Right renal cortex interstitium (tissue), 3 donors: ENCODE data around the gene CRLF1. TPM values are rescaled to one million over a fixed set of nuclear protein-coding genes. Genes with fewer than 3 reads are reported as not detected.
A peak's percentile ranks its signal among the peaks of the same experiment; 100 is the strongest.

Experiments
- DNase-seq, 3 donors: peaks; one replicate each; pipeline ENCODE4 v3.0.0-alpha.2; 2013; ENCODE audit warnings: low read depth in 3 of 3, low spot score in 2 of 3
- polyA plus RNA-seq, 3 donors: library from polyadenylated mRNA; unstranded; fragments of 120-200 nt; gene quantifications; one replicate each; pipeline ENCODE4 v1.2.1, GENCODE V29; 2013; ENCODE audit not compliant: insufficient read length in 3 of 3

Gene CRLF1
- polyA plus RNA-seq, 3 donors = 2.7 to 3.5 (median 3.2) TPM

DNA sequence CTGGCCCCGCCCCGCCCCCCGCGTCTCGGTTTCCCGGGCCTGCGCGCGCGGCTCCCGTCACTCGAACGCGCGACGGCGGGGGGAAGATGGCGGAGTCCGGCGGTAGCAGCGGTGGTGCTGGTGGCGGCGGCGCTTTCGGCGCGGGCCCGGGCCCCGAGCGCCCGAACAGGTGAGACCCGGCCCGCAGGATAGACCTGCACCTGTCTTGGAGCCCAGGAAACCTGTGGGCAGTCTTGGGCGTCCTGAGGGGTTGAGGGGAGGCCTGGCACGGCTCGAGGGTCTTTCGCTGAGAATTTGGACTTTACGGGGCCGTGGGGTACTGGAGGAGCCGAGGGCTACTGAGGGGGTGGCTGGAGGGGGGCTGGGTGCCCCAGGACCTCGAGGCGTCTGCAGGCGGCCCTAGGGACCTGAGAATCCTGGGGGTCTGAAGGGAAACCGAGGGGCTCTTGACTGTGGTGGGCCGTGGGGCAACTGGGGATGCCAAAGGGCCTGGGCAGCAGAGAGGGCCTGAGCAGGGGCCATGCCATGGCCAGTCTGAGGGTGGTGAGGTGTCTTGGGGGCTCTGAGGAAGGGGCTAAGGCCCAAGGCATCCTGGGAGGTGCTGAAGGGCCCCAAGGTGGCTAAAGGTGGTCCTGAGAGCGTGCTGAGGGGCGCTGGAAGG lies 30.5 kb upstream of the CRLF1 start, which contains the start of gene KLHL26:
Gene KLHL26, plus strand, starts transcription at position 60 of the 661 bp plus-strand sequence. Its CDS starts 27 bp downstream, at position 87.
- no peak for DNase-seq

DNA sequence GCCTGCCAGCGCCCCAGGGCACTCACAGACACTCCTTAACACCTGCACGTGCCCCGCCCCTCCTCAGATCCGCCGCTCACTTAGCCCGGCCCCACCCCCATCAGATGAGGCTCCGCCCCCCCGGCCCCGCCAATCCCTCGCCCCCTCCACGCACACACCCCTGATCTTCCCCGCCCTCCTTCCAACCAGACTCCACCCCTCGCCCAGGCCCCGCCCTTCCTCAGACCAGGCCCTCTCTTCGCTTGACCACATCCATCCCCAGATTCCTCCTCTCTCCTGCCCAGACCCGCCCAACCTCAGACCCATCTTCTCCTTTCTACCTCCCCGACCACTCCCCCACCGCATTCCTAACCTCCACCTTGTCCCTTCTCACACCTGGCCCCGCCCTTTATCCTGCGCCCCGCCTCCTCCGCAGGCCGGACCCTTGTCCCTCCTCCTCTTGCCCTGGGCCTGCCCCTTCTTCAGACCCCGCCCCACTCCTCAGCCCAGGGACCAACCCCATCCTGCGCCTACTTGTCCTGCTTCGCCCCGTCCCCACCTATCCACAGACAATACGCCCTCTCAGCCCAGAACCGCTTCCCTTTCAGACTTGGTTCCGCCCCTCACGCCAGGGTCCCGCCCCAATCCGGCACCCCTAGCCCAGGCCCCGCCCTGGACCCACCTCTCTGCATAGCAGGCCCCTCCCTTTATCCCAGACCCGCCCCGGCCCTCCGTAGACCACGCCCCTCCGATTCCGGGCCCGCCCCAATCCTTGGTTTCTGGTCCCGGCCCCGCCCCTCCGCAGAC lies 29.8 kb upstream of the CRLF1 start:
- peak in 2 of 3 donors; percentile 80 to 85 for DNase-seq

DNA sequence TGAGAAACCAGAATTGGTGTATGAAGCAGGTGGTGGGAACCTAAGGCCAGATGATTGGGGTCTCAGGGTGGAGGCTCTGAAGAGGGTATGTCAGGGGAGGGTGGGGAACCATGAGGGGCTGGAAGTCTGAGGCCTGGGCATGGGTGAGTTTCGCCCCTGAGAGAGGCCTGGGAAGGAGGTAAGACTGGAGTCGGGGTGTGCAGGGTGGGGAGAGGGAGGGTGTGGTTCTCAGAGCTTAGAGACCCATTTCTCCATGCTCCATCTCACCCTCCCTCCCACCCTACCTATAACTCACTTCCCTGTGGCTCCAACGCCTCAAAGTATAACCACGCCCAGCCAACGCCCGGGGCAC lies 29.2 kb upstream of the CRLF1 start:
- DNase-seq = no peak

DNA sequence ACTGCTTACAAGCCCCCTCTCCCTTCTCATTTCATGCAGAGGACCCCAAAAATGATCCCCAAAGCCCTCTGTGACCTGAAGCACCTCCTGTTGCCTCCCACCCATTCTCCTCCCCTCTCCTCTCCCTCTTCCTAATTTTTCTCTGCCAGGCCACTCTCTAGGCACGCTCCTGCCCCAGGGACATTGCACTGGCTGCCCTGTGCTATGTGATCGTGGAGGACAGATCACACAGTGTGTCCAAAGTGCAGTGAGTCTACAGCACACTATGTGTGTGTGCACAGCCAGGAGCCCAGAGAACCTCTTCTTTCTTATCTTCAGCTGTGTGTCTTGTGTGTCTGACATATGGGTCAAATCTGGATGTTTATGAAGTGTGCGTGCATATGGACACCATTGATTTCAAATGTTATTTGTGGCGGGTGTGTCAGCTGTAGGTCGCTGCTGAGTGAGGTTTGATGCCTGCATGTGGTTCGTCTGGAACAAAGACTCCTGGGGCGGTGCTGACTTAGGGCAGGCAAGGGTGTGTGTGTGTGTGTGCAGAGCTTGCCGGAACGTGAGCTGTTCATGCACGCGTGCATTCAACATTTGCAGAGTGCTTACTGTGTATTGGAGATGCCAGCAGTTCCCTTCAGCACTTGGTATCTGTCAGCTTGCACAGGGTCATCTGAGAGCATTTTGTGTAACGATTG lies 28.2 kb upstream of the CRLF1 start:
- no peak for DNase-seq

DNA sequence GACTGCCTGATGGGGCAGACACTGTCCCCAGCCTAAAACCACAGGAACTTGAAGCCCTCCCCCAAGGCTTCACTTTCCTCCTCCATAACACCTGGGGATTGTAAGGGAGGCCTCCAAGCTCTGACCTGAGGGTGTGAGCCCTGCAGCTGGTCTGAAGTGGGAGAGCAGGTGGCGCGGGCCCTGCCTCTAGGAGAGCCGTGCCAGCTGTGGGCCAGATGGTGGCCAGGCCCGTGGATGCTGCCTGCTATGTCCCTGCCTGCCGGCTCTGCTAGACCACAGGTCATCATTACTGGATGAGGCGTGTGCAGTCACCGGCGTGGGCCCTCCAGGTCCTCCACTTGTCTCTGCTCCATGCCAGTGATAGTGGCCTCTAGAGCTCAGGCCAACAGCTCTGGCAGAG lies 26.7 kb upstream of the CRLF1 start:
- DNase-seq = no peak

DNA sequence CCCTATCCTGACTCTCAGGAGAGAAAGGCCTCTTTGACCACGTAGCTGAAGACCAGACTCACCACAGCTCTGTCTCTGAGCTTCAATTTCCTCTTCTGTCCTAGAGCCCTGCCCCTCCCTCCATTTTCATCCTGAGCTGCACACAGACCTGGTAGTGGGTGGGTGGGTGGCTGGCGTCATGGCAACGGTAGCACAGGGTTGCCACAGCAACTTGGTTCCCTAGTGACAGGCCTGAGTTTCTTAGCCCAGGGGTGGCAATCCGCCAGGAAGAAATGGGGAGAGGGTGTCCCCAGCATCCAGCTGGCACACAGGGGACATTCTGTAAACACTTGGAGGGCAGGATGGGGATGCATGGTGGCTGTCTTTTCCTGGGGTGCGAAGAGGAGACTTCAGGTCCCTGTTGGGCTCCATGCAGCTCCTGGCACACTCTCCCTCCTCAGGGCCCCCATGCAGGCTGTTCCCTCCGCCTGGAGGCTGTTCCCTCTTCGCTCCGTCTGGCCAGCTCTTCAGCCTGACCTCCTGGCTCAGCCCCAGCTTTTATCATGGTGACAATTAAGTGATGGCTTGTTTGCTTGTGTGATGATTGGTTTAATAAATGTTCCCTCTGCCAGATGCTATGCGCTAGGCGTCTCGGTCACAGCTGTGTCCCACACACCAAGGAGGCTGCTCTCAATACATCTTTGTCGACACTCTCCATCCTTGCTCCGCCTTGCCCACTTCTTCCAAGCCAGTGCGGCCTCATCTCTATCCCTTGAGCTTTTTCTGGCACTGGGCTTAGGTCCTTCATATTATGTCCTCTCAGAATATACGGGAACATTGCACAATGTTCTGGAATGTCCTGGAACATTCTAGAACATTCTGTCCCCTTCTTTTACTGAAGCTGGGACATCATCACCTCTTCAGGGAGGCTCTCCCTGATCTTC lies 22.8 kb upstream of the CRLF1 start:
- DNase-seq = no peak

DNA sequence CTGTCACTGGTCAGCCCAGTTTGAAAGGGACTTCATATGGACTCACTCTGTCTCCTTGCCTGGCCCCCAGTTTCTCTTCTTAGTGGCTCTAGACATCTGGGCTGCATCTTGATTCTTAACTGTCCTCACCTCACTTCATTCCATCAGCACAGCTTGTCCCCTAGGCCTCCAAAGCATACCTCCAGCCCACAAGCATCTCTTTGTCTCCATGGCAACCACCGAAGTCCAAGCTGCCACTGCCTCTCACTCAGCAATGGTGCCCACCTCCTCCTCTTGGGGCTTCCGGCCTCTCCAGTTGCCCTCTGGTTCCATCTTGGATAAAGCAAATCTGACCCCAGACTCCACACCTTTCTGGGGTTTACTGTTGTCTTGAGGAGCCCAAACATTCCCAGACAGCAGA lies 20.3 kb upstream of the CRLF1 start:
- DNase-seq = no peak

DNA sequence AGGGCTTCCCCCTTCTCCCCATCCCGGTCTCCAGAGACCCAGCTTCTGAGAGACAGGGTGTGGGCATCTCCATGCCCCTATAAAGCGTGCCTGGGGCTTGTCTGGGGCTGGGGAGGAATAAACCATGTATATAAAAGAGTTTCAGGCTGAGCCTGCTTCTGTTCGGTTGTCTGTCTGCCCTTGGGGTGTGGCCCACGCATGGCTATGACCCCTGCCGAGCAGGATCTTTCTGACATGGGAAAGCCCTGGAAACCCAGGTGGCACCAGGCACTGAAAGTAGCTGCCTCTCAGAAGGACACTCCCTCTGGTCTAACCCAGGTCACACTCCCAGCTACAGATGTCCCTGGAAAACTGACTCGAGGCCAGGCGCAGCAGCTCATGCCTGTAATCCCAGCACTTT lies 14.3 kb upstream of the CRLF1 start:
- no peak for DNase-seq

DNA sequence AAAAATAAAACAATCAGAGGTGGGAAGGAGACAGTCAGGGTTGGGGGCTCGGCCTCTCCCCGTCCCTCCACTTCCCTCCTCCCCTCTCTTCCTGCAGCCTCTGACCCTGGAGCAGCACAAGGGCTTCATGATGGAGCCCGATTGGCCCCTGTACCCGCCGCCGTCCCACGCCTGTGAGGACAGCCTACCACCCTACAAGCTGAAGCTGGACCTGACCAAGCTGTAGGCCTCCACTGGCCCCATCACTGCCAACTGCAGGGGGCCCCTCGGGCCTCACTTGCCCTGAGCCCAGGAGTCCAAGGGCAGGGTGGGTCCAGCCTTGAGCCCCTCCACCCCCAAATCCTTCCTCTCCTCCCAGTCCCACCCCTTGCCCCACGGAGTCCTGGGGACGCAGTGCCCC lies 13.7 kb upstream of the CRLF1 start:
- no peak for DNase-seq

DNA sequence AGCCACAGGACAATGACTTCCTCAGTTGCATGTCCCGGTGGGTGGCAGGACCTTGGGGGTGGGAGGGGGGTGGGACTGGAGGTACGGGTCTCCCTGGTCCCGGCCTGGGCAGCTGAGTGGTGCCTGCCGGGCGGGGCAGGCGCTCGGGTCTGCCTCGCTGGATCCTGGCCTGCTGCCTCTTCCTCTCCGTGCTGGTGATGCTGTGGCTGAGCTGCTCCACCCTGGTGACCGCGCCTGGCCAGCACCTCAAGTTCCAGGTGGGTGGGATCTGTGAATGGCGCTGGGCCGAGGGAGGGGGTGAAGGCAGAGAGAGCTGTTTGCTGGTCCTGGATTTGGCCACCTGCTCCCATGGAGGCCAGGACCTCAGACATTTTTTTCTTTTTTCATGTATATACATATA lies 11.6 kb upstream of the CRLF1 start:
- no peak for DNase-seq

DNA sequence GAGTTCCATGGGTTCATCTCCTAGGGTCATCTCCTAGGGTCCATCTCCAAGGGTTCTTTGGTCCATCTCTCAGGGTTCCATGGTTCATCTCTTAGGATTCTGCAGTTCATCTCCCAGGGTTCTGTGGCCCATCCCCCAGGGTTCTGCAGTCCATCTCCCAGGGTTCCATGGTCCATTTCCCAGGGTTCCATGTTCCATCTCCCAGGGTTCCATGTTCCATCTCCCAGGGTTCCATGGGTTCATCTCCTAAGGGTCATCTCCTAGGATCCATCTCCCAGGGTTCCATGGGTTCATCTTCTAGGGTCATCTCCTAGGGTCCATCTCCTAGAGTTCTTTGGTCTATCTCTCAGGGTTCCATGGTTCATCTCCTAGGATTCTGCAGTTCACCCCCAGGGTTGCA lies 11.0 kb upstream of the CRLF1 start:
- DNase-seq = no peak

DNA sequence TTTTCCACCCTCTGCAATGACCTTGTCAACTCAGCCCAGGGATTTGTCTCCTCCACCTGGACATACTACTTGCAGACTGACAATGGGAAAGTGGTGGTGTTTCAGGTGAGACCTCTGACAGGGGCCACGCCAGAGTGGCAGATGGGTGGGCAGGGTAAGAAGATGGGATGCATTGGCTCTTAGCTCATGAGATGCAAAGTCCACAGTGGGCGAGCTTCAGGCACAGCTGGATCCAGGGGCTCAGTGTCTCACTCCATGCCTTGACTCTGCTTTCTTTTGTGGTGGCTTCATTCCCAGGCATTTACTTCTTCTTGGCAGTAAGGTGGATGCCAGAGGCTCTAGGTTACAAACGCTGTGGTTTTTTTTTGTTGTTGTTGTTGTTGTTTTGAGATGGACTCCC lies 9.4 kb upstream of the CRLF1 start:
- no peak for DNase-seq

DNA sequence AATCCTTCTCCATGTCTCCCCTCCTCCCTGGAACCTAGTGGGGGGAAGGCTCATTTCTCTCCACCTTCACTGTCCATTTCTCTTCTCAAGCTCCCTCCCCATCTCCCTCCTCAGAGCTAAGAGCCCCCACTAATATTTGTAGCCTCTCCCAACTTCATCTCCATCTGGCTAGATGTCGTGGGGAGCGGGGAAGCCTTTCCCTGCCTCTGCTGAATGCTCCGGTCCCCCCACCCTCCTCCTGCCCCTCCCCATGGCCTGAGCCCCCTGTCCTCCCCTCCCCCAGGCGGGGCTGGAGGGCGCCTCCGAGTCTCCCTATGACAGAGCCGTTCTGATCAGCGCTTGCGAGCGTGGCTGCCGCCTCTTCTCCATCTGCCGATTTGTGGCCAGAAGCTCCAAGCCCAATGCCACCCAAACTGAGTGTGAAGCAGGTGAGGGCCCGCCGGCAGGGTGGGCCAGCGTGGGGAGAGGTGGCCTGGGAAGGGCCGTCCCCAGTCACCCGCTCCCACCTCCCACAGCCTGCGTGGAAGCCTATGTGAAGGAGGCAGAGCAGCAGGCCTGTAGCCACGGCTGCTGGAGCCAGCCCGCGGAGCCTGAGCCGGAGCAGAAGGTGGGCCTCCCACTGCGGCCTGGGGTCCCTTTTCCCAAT lies 7.1 kb upstream of the CRLF1 start:
- DNase-seq = no peak

DNA sequence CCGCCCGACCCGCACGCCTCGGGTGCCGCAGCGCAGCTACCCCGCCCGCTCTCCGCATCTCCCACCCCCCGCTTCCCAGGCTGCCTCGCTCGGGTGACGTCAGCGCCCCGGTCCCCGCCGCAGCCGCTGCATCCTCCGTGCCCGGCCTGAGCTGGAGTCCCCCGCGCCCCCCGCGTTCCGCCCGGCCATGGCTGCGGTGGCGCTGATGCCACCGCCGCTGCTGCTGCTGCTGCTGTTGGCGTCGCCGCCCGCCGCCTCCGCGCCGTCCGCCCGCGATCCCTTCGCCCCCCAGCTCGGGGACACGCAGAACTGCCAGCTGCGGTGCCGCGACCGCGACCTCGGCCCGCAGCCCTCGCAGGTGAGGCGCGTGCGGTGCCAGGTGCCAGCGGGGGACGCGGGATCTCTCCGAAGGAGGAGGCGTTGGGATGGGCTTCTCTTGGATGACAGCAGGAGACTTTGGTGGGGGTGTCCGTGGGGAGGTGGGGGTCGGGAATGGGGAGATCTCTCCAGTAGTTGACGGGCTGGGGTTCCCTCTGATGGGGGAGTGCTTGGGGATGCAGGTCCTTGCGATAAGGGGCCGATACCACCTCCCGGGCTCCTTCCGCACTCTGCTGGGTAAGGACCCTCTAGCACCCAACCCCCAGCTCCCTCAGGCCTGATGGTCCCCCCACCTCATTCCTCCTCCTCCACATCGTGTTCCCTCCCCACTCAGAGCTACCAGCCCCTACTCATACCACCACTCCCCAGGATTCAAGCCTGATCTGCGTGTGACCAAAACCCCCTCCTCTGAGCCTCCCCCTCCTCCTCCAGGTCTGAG lies 6.4 kb upstream of the CRLF1 start, which contains the start of gene TMEM59L:
Gene TMEM59L, plus strand, starts transcription at position 99 of the 817 bp plus-strand sequence. Its CDS starts 89 bp downstream, at position 188.
- DNase-seq = no peak

DNA sequence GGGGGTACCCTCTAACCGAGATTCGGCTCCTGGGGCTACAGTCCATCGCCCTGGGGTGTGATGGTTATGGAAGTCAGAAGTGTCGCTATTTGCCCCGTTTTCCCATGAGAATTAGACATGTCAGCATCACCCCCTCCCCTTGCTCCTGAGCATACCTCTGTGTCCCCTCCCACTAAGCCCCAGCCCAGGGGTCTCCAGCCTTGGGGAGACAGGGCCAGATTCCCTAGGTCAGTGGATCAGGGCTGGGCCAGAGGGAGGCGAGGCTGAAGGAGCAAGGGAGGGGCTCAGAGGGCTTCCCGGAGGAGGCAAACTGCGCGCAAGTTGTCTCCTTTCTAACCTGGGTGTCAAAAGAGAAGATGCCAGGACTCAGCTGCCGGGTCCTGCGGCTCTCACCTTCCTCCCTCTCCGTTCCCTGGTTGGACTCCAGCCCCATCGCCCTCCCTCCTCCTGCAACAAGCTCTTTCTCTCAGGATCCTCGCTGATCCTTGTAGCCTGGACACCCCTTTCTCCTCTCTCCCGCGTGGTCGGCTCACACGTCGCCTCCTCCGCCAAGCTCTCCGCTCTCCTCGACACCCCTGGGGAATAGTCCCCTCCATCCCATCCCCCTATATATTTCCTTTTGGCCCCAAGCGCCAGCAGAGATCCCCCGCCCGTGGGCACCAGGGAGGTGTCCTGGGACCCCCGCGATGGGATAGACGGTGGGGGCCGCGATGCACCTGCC lies 5.6 kb upstream of the CRLF1 start:
- no peak for DNase-seq

DNA sequence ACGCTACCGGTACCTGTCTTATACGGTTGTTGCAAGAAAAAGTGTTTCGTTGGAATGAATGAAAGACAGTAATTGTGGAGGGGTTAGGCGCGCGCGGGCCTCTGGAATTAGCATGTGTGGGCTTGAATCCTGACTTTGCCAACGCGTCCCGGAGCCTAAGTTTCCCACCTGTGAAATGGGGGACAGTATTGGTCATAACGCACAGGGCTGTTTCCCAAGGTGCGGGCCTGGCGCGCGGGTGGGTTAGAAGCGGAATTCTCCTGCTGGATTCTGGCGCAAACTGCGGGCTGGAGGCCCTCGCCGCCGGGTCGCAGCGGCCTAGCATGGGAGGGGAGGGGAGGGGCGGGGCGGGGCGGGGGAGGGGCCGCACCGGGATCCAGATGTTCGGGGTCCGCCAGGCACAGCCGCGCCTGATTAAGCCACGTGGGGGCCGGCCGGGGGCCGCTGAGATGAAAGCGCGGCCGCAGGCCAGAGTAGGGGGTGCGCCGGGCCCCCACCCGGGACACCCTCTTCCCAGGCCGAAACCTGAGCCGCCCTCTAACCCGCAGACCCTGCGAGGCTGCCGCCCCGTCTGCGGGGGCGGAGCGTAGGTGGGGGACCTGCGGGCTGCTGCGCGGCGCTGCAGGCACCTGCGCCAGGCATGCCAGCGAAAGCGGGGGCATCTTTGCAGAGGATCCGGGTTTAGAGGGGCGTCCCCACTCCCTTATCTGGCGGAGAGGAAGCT lies 4.9 kb upstream of the CRLF1 start:
- no peak for DNase-seq

DNA sequence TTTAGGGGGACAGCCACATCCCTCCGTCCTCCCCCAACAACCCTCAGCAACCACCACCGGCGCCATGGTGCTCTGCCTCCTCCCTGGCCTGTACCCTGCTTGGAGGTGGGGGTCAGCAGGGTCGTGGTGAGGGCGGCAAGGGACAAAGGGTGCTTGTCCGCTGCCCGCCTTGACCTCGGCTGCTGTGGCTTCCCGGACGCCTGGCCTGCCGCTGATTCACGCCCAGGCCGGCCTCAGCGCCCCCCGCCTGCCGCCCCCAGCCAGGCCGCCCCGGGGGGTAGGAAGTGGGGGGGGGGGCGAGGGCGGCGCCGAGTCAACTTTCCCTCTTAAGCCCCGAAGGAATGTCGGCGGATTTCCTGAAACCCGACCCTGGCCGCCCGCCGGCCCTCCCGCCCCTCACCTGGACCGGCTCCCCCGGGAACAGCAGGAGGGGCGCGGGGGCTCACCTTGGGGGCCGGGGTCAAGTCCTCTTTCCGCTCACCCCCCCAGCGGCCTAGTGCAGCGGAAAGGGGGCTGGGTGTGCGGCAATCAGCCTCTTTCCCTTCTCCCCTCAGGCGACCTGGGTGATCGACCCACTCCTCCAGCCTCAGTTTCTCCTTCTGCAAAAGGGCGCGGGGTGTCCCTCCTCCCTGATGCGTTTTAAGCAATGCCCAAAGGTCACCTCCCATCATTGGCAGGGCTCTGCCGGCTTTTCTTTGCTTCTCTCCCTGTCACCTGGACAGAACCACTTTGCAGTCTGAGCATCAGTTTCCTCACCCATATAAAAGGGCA lies 4.1 kb upstream of the CRLF1 start:
- DNase-seq = no peak
